NCI-H2029 (cell line): ENCODE data around the gene RGS16.

Source experiments
- DNase-seq: peaks from one replicate; lab custom pipeline; 2025; lab: John Stamatoyannopoulos, UW

Gene RGS16

GRCh38 chr1:182629499-182630096 lies 25.4 kb upstream of the RGS16 start:
- DNase-seq: no peak

GRCh38 chr1:182629080-182629479 lies 24.9 kb upstream of the RGS16 start:
- DNase-seq: no peak

GRCh38 chr1:182628657-182629056 lies 24.5 kb upstream of the RGS16 start:
- DNase-seq: no peak

GRCh38 chr1:182627622-182628021 lies 23.4 kb upstream of the RGS16 start:
- DNase-seq: no peak

GRCh38 chr1:182626527-182626926 lies 22.3 kb upstream of the RGS16 start:
- no peak for DNase-seq

- no peak for DNase-seq
Observed at GRCh38 chr1:182625719-182626504, 21.7 kb upstream of the RGS16 start.

GRCh38 chr1:182625024-182625423 lies 20.8 kb upstream of the RGS16 start:
- DNase-seq: no peak

- DNase-seq: no peak
Observed at GRCh38 chr1:182624577-182624976, 20.4 kb upstream of the RGS16 start.

GRCh38 chr1:182622901-182623528 lies 18.8 kb upstream of the RGS16 start:
- DNase-seq: no peak

GRCh38 chr1:182621906-182622305 lies 17.7 kb upstream of the RGS16 start:
- DNase-seq: no peak

GRCh38 chr1:182620924-182621585 lies 16.9 kb upstream of the RGS16 start:
- DNase-seq: no peak

- DNase-seq: no peak
Observed at GRCh38 chr1:182617734-182618351, 13.7 kb upstream of the RGS16 start.

- no peak for DNase-seq
Observed at GRCh38 chr1:182617014-182617429, 12.8 kb upstream of the RGS16 start.

- peak; percentile 63 for DNase-seq
Observed at GRCh38 chr1:182616130-182617013, 12.2 kb upstream of the RGS16 start.

- DNase-seq: peak; percentile 37
Observed at GRCh38 chr1:182615468-182616129, 11.4 kb upstream of the RGS16 start.

- peak; percentile 38 for DNase-seq
Observed at GRCh38 chr1:182614796-182615454, 10.7 kb upstream of the RGS16 start.

GRCh38 chr1:182611787-182612186 lies 7.6 kb upstream of the RGS16 start:
- no peak for DNase-seq

- no peak for DNase-seq
Observed at GRCh38 chr1:182611326-182611725, 7.1 kb upstream of the RGS16 start.

- DNase-seq: no peak
Observed at GRCh38 chr1:182610606-182611194, 6.5 kb upstream of the RGS16 start.
